Activated CD4-positive, alpha-beta T cell treated with anti-CD3 and anti-CD28 coated beads, Interleukin-2, amount 50 U/mL, for 24 hours (primary cell): ENCODE measurements around the gene WWC1.
"Not testable (repeated sequence)": the region's sequence is repeated elsewhere in the genome, so short reads cannot be mapped to it uniquely, and the experiment has no call there.

Source experiments
- DNase-seq, 2 donors: peaks; one replicate each; pipeline ENCODE4 v3.0.0-alpha.2; 2020; ENCODE audit warnings: low read depth in 1 of 2, low spot score in 1 of 2

WWC1 gene

DNA sequence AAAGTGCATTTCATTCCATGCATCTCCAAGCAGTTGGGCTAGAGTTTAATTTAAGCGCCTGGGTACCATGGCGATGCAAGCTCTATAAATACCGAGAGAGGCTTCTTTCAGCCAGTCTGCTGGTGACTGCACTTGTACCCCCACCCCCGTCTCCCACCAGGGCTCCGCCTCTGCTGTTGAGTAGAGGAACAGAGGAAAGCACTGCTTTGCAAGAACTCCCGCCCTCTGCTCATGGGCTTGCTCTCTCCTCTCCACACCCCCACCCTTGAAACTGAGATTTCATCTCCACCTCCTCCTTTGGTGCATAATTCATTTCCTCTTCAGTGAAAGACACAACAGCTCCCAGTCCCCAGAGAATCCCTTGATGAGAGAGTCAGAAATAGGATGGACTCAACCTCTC is 5.1 kb upstream of the WWC1 start:
- no peak for DNase-seq

DNA sequence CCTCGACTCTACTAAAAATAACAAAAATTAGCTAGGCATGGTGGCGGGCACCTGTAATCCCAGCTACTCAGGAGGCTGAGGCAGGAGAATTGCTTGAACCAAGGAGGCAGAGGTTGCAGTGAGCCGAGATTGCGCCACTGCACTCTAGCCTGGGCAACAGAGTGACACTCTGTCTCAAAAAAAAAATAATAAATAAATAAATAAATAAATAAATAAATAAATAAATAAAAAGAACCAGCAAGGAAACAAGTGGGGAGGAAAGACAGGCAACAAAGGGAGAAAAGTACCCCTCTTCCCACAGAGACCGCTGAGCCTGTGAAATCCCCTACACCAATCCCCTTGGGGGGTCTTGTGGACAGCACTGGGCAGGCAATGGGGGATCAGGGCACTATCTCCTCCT is 4.6 kb upstream of the WWC1 start:
- not testable (repeated sequence) for DNase-seq

DNA sequence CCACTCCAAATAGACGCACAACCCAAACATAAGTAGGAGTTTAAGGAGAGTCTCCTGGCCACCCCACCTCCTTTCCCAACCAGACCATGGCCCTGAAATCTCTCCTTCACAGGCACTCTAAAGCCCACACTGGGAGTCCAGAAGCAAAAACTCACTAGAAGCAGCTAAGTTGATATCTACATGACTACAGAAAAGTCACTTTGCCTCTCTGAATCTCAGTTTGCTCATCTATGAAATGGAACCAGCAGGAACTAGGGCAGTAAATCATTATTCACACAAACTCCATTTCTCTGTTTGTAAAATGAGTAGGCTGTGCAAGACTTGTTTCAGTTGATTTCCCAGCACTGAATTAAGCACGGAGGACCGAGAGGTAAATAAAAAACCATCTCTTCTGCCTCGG is 4.1 kb upstream of the WWC1 start:
- DNase-seq, result no peak

DNA sequence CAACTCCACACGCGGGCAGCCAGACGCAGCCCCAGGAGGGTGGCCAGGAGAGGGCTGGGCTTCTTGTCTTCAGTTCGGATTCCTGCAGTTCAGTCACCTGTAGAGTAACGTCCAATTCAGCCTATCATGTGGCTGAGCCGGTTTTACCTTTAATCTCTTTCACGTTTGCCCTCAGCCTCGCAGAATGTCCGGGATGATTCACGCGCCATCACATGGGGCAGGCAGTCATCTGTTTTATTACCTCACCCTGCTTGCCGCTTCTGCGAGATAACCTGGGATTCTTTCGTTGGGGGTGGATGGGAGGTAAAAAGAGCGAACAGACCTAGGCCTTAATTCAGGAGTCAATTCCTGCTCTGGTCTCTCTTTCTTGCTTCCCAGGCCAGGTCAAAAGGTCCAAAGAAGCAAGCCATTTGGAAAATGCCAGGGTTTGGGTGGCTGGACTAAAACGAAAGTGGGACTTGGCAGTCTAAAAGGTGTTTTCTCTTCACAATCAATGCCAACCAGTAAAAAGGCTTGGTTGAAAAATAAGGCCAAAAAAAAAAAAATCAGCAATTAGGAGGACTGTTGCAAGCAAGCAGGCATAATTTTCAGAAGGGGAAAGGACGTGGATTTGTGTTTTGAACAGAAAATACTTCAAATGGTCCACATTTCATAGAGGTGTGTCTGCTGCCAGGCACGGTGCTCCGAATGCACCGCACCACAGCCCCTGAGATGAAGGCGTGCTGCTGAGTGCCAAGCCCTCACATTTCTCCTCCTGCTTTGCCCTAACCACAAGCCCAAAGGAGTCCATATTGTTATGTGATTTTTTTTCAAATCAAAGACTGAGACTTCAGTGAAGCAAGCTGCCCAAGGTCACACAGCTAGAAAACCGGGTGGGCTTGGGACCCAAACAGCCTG is 2.8 kb upstream of the WWC1 start:
- no peak for DNase-seq

DNA sequence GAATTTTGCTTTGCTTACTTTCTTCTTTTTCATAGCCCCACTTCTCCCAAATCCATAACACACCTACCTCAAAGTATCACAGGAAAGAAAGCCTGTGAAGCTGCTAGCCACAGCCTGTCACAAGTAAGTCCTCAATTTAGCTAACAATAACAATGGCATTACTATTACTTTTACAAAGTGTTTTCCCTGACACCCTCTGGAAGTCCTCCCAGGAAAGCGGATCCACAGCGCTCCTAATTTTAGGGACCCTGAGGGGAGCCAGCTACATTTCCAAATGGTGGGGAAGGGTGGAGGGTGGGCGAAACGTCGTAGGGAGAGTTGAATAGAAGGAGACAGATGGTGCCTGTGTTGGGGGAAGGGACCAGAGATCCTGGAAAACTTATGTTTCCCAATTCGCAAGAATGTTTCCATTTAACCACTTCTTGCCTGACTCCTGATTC is 523 bp upstream of the WWC1 start:
- no peak for DNase-seq

DNA sequence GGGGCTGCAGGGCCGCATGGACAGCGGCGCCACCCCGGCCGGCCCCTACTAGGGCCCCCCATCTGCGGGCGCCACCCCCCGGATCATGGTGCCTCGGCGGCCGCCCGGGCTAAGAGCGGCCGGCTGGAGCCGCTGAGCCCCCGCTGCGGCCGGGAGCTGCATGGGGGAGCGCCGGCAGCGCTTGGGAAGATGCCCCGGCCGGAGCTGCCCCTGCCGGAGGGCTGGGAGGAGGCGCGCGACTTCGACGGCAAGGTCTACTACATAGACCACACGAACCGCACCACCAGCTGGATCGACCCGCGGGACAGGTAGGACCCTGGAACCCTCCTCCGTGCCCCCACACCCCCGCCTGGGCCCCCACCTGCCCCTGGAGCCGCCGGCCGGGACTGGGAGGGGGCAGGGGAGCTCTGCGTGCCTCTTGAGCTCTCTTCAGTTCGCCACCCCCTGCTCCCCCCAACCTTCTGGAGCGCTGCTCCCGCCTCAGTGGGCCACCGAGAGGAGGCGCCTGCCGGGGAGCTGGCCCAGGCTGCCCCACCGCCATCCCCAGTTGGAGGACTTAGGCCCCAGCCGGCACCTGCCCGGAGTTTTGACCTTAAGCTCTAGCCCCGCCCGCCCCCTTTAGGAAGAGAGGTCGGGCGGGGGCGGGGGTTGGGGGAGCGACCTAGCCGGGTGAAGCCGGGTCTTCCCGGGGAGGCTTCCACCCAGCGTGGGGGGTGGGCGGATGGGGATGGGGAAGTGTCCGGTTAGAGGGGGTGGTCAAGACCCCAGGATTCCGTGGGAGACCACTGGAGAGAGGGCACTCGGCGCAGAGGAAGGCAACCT is 730 bp downstream of the WWC1 start:
- DNase-seq, result no peak

DNA sequence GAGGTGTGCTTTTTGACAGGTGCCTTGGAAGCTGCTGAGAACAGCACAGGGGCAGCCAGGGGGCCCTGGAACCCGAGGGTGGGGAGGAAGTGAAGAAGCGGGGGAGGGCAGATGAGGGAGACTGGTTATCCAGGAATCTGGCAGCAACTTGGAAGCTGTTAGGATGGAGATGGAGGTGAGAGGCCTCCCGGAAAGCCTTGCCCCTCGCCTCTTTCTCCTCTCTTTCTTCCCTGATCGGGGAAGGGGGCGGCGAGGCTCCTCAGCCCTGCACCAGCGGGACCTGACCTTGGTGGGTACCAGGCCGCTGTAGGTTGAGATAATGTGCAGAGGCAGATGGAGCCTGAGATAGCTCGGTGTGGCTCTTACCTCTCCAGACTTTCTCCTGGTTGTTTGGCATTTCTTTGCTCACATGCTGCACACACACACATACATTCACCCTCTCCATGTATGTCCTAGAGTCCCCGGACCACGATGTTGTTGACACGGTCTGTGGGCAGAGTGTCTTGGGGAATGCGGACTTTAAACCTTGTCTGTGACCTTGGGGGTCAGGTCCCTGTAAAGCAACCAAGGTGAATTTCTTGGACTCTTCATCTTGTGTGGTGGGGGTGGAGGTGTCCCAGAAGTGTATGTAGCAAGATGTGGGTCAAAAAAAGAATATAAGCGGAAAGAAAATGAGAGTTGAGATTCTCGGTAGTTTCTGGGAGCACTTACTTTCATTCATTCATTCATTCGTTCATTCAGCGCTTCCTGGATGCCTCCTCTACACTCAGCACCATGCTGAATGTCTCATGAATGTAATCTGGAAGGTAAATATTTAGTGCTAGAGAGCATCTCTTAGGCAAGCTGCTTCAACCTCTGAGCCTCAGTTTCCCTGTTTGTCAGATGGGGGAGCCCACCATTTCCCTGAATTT is 1.6 kb downstream of the WWC1 start:
- DNase-seq, result no peak

DNA sequence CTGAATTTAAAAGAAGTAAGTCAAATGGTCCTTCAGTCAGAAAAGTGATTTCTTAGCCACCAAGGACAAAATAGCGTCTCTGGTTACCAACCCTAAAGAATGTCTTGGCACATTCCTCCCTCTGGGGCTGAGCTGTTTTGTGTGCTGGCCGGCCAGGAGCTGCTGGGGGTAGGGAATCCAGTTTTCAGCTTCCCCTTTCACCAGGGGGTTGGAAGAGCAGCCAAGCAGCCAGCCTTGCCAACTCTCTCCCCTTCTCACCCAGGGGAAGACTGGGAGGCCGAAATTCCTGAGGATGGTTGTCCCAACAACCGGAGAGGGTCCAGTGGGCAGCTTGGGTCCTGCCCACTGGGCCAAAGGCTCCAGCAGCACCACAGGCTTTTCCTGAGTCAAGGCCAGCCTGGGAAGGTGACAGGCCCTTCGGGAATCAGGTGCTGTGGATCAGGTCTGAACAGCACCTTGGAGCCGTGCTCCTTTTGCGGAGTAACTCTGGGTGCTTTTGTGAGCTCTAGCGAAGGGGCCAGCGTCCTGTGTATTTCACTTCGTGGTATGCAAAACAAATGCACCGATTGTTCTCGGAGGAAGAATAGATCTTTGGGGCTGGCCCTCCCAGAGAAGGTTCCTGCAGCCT is 4.2 kb downstream of the WWC1 start:
- DNase-seq, result no peak

DNA sequence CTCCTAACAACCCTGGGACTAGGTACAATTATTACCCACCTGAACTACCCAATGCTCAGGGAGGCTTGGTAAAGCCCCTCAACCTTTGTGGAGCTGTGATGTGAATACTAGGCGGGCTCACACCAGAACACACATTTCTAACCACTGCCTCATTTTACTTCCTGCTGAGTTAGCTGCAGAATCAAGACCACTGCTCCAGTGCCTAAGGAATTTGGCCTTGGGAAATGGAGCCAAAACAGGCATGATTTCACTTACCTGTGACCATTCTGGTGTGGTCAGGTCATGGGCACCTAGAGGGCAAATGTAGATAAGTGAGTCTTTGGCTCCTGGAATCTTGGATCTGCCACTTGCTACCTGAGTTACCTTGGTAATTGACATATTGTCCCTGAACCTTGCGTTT is 5.2 kb downstream of the WWC1 start:
- DNase-seq, result no peak

DNA sequence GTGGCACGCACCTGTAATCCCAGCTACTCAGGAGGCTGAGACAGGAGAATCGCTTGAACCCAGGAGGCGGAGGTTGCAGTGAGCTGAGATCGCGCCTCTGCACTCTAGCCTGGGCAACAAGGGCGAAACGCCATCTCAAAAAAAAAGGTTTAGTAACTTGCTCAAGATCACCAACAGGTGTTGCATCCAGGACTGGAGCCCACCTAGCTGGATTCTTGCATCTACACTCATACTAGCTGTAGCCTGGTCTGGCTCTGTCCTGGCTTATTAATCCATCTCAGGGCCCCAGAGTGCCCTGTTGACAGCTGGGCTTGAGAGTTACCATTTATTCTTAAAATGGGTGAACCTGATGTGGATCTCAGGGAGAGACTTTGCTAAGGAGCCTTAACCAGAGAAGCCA is 7.5 kb downstream of the WWC1 start:
- no peak for DNase-seq

DNA sequence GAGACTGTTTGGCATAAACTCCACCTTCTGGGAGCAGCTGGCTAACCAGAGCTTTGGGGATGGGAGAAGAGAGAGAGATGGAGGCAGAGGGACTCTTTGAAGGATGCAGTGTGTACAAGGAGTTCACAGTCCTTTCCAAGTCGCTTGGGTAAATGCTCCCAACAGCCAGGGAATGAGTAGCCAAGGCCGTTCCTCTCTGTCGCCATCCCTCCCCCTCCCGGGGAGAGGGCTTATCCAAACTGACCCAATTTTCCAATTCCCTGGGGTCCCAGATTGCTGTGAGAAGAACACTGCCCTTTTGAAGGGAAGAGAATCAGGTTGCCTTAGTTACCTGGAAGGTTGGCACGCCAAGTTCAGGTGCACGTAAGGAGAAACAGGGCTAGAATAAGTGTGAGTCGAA is 7.9 kb downstream of the WWC1 start:
- DNase-seq, result no peak

DNA sequence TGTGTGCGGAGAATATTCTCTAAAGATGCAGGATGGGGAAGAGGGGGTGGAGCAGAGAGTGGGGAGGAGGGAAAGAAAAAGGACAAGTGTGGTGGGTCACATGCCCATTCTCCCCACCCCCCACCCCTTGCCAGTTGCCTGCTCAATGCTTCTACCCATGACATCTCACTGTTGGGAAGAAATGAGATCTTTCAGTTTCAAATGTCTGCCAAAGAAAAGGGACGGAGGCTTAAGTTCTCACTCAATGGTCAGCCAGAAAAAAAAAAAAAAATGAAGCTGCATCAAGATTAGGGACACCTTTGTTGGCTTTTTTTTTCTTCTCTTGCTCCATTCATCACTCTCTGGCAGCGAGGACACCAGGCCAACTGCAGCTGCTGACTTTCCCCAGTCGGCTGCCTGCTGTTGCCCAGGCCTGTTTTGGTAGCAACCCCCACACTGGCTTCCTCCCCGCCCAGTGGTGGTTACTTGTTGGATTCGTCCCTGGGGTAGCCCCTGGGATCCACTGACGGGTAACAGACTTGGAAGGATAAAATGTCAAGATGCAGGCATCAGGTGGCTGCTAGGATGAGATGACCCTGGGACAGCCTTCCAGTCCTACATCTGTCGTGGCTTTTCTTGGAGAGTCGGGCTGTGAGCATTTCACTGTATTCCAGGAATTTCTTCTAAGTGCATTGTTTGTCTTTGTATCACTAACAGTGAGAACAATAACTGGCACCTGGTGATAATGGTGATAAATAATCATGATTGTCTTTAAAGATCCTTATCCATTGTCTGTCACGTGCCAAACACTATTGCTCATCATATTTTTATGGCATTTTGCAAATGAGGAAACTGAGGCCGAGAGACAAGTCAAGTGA is 9.1 kb downstream of the WWC1 start:
- no peak for DNase-seq

DNA sequence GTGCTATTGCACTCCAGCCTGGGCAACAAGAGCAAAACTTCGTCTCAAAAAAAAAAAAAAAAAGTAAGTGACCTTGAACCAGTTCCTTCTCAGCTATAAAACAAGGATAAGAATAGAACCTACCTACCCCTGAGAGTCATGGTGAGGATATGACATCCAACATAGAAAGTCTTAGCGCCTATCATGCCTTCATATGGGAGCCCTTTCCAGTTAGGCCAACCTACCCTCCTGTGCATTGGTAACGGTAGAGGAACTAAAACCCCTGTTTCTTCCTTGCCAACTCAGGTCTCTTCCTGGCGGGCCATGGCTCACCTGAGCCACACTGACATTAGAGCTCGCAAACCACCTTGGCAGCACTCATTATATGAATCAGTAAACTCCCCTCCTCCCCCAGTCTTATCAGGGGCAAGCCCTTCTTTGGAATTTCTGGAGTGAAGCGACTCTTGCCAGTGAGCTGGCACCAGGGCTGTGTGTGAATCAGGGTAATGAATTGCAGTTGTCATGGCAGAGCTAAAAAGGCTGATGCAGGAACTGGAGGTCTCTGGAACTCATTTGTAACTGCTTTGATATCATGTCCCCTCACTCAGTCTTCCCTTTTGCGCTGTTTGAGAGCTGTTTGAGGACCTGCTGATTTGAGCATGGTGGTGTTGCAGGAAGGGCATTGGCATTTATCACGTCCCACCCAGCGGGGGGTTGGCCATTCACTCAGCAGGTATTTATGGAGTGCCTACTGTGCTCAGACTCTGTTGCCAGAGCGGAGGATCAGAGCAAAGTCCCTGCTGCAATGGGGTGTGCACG is 10.3 kb downstream of the WWC1 start:
- DNase-seq, result no peak

DNA sequence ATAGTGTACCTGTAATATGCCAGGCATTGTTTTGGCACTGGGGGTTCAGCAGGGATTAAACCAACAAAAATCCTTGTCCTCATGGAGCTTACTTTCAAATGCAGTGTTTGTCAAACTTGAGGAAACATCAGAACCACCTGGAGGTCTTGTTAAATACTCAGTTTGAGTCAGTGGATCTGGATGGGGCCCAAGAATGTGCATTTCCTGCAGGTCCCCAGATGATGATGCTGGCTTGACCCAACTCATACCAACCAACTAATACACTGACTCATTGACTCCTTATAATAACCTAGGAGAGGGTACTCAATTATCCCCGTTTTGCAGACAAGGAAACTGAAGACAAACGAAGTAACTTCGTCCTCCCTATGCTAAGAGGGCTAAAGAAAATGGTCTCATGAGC is 11.3 kb downstream of the WWC1 start:
- no peak for DNase-seq

DNA sequence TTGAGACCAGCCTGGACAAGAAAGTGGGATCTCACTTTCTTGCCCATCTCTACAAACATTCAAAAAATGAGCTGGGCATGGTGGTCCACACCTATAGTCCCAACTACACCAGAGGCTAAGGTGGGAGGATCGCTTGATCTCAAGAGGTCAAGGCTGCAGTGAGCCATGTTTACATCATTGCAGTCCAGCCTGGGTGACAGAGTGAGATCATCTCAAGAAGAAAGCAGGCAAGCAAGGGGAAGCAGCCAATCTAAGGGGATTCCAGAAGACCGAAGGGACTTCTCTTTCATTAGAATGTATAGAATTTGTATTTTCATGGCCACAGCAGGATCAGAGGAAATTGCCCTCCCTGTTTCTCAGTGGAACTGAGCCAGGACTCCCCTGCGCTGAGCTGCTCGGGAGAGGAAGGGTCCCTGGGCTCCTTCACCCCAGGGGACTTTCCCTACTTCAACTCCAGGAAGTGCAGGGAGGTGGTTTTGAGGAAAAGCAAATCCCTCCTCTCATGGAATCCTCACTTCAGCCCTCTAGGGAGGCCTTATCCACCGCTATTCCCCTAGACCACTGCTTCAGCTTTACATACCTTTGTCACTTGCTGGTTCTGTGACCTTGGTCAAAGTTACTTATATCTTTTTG is 12.1 kb downstream of the WWC1 start:
- DNase-seq, result no peak

DNA sequence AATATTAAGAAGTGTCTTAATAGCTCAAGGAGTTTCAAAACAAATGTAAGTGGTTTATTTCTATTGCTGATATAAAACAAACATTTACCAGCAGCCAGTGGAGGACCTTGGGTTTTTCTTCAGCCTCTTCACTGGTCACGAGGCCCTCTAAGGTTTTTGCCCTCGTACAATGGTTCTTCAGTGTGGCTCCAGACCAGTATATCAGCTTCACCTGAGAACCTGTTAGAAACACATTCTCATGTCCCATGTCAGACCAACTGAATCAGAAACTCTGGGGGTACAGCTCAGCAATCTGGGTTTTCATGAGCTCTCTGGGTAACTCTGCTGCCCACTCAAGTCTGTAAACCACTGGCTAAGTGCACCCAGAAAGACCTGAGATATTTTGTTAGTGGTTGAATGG is 12.9 kb downstream of the WWC1 start:
- DNase-seq, result no peak

DNA sequence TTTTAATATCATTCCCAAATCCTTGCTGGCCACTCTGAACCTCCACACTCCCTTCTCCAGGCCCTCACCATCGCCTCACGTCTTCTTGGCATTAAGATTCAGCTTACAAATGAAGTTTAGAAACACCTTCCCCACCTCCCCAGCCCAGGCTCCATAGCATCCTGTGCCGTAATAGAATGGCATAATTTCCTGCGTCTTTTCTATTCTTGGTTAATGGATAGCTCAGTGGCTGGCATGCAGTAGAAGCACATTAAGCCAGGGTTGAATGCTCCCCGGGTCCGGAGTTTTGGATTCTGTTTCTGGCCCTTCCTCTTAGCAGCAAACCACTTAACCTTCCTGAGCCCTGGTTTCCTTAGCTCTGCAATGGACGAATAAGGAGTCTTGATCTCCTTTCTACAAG is 13.8 kb downstream of the WWC1 start:
- DNase-seq, result no peak

DNA sequence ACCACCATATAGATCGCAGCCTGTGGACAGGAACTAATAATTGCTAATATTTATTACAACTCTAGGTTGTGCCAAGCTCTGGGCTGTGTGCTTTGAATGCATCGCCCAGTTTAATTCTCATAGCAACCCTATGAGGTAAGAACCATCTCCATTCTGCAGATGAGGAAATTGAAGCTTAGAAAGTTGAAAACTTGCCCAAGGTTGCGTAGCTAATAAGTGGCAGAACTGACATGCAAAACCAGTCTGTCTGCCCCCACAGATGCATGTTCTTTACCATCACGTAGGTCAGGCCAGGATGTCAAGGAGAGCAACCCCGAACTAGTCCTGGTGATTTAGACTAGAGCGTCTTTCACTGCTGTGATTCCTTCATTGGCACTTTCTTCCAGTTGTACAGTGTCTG is 15.6 kb downstream of the WWC1 start:
- DNase-seq, result no peak
